NCI-H2227 (cell line): Measurements from ENCODE around the gene CELF1.
"Not testable (repeated sequence)": the region's sequence is repeated elsewhere in the genome, so short reads cannot be mapped to it uniquely, and the experiment has no call there.

ENCODE experiments used
- DNase-seq: peaks from one replicate; lab custom pipeline; 2025; ENCODE audit not compliant: unreplicated experiment; lab: John Stamatoyannopoulos, UW

Gene CELF1

DNA sequence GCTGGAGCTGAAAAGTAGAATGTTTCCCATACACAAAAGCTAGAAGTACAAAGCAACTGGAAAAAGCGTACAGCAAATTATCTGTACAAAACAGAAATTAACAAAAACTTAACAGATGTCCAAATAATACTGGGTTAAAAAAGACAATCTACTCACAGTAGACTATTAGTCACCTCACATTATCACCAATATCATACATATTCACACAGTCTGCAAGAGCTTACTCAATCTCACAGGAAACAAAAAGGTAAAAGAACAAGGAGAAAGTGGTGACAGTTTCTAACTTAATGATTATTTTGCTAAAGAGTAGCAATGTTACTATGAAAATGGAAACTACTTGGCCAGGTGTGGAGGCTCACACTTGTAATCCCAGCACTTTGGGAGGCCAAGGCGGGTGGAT, 11.9 kb downstream of the CELF1 start:
- no peak for DNase-seq

DNA sequence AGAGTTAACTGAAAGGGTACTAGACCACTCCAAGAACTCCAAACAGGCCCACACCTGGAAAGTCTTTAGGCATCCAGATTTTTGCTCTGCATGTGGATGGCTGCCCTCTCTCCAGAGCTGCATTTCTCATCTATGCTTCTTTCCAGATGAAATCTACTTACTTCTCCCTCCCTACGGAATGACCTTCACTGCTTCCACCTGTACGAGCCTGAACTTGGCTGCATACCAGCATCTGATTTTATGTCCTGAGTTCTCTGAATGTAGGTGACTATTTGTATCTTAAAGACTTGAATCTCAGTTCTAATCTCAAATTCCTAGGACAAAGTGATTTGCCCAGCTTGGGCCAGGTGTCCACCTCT, 13.3 kb downstream of the CELF1 start:
- DNase-seq = no peak

DNA sequence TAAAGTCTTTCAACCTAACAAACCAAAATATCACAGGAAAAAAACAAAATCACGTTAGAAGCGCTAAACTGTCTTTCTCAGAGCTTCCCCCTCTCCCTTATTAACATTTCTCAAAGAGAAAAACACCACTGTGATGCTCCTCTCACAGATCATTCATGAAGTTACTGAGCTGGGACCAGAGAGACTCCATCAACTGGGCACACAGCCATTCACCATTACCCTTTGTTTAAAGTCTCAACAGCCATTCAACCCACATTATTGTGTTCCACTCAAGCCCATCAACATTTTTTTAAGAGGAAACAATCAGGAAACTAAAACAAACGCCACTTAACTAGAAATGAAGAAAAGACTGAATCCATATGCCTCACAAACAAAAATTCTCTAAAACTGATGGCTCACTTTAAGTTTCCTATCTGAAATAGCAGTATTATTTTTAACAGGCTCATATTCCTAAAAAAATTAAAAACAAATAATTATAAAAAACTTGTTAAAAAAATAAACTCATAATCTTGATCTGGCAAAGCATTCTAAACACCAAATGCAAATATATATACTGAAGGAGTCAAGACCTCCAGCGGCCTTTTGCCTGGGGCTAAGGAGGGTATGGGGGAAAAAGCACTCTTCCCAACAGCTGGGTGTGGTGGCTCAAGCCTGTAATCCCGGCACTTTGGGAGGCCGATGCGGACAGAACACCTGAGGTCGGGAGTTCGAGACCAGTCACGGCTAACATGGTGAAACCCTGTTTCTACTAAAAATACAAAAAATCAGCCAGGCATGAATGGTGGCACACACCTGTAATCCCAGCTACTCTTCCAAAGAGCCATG, 14.0 kb downstream of the CELF1 start:
- DNase-seq = no peak

DNA sequence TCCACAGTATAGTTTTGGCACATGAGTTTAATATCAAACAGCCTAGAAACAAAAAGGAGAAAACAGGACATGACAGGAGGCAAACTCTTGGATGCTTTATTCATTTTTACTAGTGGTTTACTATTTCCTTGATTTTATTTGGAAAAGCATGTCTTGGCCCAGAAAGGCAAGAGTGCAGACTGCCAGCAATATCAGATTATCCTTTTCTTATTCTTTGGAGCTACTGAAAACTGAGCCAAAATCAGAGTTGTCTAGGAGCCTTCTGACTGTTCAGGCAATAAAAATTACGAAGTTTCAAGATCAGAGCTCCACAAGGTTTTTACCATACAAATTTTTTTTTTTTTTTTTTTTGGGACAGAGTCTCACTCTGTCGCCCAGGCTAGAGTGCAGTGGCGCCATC, 16.0 kb downstream of the CELF1 start:
- DNase-seq = no peak

DNA sequence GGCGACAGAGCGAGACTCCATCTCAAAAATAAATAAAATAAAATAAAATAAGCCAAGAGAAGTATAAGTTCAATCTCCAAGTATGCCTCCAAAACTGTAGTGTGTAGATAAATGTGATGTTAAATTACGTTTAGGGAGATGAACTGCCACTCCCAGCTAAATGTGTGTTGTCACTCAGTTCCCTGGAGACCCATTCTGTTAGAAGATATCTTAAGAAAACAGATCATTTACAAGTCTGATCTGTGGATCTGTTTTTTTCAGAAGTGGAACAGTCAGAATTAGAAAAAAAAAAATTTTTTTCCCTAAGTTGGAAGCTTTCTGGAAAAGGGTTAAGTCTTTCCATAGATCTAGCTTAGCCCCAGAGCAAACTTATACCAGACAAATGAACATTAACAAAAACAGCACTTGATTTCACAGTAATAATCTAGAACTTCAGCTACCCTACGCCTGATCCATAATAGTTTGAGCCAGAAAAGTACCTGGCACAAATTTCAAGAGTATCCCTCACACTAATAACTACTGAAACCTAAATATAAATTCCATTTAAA, 18.2 kb downstream of the CELF1 start:
- no peak for DNase-seq

DNA sequence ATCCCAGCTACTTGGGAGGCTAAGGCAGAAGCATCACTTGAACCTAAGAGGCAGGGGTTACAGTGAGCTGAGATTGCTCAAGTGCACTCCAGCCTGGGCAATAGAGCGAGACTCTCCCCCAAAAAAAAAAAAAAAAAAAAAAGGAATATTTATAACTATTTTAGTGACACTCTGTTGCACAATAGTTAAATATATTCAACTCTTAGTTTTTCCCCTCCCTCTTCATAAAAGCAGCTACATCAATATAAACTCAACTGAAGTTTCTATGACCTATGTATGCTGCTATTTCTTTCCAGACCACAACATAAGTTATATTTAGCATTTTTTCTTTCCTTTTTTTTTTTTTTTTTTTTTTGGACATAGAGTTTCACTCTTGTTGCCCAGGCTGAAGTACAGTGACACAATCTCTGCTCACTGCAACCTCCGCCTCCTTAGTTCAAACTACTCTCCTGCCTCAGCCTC, 19.2 kb downstream of the CELF1 start:
- no peak for DNase-seq

DNA sequence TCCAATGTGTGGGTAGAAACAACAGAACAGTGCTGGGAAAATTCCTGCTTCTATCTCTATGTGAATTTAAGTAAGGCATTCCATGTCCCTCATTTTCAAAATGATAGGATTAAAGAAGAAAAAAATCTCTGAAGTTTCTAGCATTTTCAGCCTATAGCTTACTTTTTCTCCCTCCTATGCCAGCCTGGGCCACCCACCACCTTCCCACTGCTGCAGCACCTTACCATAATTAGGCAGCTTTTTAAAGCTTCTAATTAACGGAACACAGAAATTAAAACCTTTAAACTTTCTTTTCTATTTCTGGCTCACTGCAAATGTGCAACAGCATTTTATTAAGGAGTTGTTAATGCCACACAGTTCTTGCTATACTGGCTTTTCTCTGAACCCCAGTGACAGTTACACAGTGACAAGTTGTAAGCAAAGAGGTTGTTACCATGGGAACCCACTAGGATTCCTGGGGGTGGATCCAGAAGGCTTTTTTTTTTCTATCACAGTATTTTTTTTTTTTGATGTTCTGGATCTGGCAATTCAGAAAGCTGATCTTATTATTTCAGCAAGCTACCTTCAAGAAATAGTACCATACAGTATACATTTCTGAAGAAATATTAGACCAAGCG, 20.2 kb downstream of the CELF1 start:
- peak; percentile 57 for DNase-seq

DNA sequence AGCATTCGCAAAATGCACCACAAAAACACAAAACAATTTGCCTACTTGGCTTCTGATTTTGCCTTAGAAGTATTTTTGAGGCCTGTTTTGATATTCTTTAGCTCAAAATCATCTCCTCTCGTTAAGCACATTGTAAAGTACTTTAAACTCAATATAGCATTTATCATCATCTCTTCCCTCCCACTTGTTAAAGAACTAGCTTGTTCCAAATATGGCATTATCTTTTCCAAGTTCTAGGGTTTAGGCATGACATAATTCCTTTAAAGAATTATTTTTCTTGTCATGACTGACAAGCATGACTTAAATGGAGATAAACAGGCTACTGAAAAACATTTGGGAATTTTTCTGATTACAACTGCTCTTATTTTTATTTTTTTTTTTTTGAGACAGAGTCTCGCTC, 21.3 kb downstream of the CELF1 start:
- no peak for DNase-seq

DNA sequence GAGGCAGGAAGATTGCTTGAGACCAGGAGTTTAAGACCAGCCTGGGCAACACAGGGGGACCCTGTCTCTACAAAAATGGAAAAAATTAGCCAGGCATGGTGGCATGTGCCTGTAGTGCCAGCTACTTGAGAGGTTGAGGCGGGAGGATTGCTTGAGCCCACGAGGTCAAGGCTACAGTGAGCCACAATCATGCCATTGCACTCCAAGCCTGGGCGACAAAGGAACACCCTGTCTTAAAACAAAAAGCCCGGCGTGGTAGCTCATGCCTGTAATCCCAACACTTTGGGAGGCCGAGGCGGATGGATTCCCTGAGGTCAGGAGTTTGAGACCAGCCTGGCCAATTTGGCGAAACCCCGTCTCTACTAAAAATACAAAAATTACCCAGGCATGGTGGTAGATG, 22.2 kb downstream of the CELF1 start:
- DNase-seq = not testable (repeated sequence)

DNA sequence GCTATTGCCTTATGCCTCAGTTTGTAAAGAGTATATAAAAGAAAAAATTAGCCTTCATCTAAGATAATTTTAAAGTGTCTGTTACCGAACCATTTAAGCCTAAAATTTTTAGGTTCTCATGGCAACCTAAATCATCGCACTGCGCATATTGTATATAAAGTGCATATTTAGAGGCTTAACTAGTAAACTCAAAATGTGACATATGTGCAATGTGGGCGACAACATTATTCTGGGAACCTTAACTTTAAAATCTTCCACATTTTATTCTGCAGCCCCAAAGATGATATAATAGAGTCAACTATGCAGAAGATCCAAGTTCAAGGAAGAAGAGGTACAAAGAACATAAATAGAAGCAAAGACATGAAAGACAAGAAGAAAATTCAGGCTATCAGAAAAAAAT, 23.0 kb downstream of the CELF1 start:
- no peak for DNase-seq

DNA sequence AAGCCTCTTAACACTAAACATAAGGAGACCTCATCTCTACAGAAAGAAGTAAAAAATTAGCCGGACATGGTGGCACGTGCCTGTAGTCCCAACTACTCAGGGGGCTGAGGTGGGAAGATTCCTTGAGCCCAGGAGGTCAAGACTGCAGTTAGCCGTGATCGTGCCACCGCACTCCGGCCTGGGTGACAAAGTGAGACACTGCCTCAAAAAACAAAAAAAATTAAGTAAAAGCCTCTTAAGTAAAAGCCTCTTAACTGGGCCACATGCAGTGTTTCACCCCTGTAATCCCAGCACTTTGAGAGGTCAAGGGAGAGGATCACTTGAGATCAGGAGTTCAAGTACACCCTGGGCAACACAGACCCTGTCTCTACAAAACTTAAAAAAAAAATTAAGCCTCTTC, 25.7 kb downstream of the CELF1 start:
- no peak for DNase-seq

DNA sequence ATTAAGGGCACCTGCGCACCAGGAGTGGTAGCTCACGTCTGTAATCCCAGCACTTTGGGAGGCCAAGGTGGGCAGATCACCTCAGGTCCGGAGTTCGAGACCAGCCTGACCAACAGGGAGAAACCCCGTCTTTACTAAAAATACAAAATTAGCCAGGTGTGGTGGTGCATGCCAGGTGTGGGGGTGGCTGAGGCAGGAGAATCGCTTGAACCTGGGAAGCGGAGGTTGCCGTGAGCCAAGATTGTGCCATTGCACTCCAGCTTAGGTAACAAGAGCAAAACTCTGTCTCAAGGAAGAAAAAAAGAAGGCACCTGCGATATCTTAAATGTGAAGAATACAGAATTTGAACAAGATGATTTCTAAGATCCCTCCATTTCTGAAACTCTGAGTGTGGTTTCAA, 26.9 kb downstream of the CELF1 start:
- DNase-seq = not testable (repeated sequence)

DNA sequence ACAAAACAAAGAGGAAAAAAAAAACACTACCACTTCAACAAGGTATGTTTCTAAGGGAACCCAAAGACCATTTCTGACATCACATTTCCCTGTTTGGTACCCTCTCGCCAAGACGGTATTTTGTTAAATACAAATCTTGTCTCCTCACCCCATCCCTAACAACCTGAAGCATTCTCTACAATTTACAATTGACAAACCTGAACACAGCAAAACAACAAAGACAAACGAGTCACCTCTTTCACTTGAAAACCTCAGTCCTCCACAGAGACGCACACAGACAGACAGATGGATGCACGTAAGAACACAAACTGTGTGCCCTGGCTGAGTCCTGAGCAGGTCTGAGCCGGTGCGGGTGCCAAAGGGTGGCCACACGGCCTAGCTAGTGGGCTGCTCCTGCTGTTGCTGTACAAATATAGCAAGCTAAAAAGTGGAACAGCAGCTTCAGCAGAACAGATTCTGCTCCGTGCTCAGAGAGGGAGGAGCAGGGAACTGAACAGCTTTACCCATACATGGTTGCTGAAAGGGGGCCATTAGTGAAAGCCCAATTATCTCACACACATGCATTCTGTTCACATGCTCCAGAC, 28.5 kb downstream of the CELF1 start:
- DNase-seq = peak; percentile 45

DNA sequence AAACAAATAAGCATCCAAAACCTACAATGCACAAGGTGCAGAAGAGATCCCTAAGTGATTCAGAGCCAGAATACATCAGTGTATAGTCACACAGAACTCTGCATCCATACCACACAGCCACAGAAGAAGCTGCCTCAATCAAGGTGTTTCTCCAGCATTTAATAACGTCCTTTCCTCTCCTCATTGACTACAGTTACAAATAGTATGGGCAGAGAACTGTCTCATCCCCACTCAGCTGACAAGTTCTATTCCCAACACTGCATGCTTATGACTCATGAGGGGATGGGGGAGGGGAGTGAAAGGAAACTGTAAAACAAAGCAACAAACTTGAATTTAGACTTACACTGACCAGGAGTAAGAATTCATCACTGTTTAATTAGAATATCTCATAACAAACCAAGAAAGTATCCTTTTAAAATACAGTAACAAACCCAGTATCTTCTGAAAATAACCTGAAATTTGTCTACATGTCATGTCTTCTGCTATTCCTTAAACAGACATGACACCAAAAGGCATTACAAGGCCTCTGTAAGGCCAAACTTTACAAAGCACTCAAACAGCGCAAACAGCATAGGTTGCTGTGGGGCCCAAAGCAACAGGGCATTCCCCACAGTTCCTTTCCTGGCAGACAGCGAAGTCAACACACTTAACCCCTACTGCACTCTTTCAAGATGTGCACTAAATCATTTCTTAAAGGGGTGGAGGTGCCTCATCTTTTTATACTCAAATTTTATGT, 29.3 kb downstream of the CELF1 start:
- DNase-seq = peak; percentile 25

DNA sequence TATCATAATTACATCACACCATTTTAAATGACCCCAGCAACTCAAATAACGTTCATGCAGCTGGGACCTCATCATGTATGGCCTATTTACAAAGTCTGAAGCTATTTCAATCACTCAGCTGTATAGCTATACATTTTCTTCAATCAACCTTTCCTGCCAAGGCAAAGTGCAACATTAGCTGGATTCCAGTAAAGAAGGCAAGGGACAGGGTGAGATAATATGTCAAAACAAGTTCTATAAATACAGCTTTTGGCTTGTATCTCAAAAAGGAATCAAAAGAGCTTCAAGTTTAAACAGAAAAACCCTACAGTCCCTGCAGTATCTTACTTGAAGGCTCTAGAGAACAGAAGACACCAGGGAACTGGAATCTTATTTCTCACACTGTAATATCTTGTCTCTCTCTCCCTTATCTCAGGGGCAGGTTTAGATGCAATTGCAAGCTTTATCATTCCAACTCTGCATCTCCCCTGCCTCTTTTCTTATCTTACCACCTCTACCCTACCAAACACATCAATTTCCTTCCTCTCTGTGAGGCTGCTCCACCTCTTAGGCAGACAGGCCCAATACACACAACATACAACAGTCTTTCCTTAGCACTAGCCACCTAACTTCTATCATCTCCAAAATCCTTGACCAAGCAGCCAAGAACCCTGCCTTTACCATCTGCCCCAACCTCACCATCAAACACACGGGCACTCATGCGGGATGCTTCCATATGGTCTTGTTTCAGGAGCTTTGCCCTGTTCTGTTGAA, 34.5 kb downstream of the CELF1 start:
- DNase-seq = peak; percentile 30

DNA sequence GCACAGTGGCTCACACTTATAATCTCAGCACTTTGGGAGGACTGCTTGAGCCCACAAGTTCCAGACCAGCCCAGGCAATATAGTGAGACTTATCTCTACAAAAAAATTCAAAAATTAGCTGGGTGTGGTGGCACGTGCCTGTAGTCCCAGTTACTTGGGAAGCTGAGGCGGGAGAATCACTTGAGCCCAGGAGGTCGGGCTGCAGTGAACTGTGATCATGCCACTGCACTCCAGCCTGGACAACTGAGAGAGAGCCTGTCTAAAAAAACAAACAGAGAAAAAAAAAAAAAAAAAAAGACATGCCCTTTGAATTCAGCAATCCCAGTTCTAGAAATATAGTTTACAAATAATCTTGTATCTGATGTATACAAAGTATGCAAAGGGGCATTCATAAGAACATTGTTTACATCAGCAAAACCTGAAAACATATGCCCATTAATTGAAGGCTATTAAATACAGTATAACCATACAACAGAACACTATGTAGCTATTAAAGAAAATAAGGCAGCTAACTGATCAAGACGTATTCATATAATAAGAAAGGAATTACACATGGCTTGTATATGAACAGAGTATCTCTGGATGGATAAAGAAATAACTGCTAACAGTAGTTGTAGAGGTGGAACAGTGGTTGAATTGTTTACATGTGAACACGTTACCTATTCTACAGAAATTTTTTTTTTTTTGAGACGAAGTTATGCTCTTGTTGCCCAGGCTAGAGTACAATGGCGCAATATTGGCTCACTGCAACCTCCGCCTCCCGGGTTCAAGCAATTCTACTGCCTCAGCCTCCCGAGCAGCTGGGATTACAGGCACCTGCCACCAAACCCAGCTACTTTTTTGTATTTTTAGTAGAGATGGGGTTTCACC, 35.7 kb downstream of the CELF1 start:
- no peak for DNase-seq

DNA sequence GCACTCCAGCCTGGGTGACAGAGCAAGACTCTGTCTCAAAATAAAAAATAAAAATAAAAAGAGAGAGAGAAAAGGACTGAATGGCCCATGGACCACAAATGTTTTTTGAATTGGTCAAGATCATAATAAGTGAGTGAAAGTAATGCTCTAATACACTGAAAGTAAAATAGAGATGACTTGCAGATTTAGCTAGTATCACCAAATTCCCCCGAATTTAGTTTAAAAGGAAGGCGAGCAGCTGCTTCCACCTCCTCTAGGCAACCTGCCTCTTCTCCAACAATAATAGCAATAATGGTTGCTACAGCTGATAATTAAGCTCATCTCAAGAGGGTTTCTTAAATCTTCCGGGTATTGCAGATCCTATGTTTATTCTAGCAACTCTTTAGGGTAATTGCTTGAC, 36.8 kb downstream of the CELF1 start:
- DNase-seq = peak; percentile 36

DNA sequence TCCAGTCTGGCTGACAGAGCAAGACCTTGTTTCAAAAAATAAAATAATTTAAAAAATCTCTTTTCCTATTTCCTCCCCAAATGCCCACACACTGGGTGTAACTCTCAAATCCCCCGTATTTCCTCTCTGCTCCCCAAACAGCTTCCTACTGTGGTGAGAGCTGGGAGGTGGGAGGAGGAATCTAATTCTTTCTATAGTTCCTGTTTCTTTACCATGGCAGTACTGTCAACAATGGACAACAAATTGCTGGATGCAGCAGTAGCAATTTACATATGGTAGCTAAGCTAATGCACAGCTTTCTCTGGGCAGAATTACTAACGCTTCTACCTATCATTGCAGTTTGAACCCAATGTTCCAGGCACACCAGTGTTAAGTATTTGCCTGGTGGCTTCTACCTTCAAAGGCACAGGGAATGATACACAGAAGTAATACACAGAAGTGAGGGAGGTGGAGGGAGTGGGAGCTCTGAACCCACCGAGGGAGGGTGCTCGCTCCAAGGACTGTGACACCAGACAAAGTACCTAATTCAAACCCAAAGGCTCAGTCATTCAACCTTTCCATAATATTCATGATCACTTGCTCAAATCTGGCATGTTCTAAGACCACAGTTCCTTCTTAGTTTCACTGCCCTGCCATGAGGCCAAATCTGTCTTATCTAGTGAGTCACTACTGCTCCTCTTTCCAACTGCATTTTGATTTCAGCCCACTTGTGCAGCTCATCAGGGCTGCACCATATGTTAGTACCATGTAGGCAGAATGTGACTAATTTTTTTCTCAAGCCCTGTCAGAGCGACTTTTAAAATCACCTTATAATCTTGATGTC, 37.9 kb downstream of the CELF1 start:
- peak; percentile 46 for DNase-seq

DNA sequence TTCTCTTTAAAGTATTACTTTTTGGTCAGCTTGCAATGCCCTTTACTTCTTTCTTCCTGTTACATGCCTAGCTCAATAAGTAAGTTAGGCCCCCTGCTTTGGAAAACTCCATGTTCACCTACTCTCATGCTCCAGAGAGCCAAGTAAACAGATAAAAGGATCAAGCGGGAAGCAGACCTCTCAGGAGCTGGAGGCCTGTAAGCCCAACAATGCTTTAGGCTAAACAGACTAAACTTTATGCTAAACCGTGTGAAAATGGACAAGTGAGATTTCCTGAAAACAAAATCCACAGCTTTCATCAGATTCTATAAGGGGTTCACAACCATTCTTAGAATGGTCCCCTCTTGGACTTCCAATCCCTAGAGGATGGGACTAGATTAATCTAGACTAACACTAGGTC, 40.2 kb downstream of the CELF1 start:
- DNase-seq = no peak
